ENCODE results near the gene RARB.

The RARB gene

GRCh38 chr3:25448750-25449692 is 21.0 kb downstream of the RARB start:
- no peak for ATAC-seq

GRCh38 chr3:25449857-25450256 is 21.8 kb downstream of the RARB start:
- no peak for ATAC-seq

- ATAC-seq, result no peak
Measured at GRCh38 chr3:25452192-25452591, 24.1 kb downstream of the RARB start.

DNA sequence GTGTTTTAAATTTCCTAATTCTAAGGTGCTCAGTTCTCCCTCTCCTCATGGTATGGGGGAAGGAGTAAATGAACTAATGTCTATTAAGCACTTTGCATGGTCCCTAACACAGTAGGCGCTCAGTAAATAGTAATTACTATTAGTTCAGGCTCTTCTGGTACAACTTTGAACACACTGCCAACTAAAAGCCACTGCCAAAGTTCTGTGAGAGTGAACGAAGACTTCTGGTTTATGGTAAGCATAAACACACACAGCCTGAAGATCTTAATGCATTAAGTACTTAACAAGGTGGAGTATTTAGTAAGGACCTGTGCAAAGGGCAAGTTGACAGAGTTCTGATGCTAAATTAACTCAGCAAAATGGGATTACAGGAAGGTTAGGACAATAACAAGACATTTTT is 24.7 kb downstream of the RARB start:
- ATAC-seq, result no peak

GRCh38 chr3:25453619-25454004 is 25.5 kb downstream of the RARB start:
- no peak for ATAC-seq

DNA sequence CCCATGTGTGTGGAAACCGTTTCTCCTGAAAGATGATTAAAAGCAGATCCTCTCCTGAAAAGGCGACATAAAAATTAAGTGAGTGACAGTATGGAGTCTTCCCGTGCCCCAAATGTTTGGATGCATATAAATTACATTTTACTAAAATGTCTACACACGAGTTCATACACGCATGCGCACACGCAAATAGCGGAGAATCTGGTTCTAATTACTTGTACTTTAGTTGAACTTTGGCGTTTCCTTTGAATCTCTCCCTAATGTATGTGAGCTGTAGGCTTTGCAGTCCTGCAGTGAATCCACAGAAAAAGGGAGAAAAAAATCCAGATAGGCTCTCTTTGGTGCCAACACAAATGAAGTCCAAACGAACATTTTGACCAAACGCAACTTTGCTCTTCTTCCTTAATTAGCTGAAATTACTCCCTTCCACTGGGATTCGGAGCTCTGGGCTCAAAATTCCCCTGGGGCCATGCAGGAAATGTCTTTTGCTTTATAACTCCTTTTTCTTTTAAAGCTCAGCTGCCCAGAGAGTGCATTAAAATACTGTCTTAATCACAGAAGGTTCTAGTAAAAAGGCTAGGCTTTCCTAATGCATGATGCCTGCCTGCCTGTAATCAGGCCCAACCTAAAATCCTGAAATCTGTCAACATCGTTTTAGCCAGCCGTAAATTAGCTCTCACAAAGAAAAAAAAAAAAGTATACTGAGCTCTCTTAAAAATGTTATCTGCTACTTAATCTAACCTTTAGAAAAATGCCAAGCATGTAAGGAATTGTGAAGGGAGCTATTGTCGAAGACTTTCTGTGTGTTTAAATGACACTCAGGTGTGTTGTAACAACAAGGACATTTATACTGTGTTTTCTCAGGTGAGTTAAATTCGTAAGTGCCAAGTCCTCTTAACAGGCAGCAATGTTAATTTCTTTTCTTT is 26.2 kb downstream of the RARB start:
- ATAC-seq, result no peak

GRCh38 chr3:25455441-25456132 is 27.5 kb downstream of the RARB start:
- no peak for ATAC-seq

DNA sequence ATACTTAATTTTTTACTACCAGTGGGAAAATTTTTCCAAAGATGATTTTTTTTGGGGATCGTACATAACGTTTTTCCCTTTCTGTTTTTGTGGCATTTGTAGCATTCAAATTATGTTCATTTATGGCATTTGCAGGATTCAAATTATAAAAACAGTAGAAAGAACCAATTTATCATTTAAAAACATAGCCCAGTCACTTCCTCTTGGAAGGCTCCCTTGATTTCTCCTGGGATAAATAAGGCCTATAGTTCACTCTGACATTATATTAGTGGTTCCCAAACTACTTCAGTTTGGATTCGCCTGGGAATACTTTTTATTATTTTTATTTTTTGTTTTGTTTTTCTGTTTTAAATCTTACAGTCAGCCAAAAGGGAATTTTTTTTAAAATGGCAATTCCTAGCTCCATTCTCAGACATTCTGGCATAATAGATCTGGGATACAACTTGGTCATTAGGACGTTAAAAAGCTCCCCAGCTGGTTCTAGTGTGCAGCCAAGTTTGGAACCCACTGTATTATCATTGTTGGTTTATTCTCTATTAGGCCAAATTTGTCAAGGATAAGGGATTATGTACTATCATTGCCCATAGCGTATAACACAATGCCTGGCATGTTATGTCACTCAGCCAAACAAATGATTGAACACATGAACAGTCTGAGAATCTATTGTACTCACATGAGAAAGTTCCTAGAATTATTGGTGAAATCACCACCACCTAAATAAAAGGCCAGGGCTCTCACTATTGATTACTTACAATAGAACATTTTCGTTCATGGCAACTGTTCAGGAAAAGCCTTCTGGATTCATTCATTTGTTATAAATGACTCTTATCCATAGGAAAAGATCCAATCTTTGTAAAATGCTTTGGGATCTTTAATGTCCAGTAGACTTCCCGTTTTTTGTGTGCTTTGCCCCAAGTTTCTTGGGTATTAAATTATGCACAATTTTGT is 28.9 kb downstream of the RARB start:
- no peak for ATAC-seq

- no peak for ATAC-seq
Measured at GRCh38 chr3:25457671-25458419, 29.8 kb downstream of the RARB start.

DNA sequence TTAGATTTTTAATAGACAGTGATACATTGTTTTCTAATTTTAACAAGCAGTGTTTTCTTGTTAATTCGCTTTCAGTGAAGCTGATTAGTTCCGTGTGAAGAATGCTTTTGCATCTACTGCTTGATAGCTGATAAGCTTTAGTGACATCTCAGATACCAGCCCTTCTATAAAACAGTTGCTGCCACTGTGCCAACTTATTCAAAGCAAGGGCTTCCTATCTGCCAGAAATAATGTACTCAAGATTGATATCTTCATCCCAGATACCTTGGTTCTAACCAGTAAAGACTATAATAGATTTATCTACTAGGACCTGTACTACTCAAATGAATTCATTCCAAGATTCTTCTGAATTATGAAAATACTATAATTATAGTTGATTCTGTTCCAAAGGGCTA is 30.4 kb downstream of the RARB start:
- ATAC-seq, result no peak

DNA sequence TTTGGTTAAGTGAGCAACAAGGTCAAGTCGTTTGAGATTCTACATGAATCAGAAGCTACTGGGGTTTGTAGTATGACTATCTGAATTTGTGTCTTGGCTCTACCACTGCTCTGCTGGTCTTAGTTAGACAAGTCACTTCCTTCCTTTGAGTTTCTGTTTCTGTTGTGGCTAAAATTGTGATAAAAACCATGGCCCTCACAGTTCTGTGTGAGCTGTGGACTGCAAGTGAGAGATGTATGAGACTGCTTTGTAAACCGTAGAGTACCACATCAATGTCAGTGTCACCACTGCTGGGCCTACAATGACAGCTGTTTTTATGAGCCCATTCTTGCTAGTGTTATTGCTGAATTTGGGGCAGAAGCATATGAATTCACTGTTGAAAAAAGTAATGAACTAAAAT is 32.7 kb downstream of the RARB start:
- ATAC-seq, result no peak

DNA sequence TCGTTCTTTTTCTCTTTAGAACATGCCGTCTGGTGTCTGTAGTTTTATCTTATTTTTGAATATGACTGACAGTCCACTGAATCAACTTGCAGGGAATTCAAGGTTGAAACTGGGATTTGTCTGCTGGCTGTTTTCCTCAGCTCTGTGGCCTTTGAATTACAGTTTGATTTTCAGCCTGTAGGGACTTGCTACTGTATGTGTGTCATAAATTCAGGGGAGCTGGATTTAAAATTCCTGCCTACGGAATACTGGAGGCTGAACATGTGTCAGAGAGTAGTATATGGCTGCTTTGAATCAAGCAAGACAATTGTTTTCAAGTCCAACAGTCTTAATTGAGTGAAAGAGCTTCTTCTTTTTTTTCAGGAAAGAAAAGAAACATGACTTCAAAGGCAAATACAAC is 33.9 kb downstream of the RARB start:
- no peak for ATAC-seq

DNA sequence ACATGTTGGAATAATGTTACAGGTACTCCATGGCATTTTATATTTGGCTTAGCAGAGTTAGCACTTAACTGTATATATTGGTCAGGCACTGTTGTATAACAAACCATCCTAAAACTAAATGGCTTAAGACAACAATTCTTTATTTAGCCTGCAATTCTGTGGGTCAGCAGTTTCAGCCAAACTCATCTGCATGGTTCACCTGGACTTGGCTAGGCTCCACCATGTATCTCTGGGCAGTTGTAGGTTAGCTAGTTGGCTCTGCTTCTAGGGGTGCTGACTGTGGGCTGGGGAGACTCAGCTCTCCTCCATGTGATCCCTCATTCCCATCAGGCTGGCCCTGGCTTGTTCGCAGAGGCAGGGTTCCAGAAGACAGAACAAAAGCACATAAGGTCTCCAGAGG is 34.4 kb downstream of the RARB start:
- no peak for ATAC-seq

GRCh38 chr3:25463836-25464418 is 35.9 kb downstream of the RARB start:
- no peak for ATAC-seq

DNA sequence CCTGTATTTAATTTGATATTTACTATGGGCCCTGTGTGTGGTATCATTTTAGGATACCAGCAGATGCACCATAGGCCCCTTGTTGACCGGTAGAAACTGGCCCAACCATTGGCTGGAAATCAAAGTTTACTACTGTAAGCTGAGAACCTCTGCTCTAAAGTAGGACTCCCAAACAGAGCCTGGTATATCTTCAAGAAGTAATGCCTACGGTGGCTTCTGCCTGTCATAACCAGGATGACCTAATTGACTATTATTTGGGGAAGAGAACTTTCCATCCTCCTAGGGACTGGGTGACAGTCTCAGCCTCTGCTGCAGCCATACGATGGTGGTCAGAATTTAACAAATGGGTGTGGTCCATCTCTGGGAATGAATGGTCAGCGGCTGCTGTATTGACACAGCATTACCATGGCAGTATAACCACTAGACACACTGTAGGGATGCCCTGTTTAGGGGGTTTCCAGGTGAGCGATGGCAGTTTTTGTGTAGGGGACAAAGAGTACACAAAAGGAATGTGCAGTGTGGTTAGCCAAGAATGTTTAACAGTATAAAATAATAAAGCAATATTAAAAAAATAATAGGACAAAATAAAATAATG is 37.3 kb downstream of the RARB start:
- ATAC-seq, result no peak

DNA sequence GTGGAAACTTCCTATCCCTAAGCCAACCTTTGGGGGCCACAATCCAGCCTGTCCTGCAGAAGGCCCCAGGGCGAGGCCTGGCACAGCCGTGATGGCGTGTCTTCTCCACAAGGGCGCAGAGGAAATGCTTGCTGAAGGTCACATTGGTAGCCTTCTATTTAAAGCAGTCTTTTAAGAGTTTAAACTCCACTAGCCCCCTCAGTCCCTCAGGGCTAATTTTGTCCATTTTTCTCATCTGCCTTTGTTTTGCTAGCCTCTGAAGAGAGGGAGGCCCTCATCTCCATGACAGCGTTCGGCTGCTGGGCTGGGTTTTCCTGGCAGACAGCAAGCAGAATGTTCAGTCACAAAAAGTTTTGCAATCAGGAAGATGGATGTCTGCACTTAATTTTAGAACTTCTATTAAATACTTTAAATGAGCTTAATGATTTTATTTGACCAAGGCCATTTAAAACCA is 40.8 kb downstream of the RARB start:
- ATAC-seq, result no peak

- no peak for ATAC-seq
Measured at GRCh38 chr3:25469558-25469957, 41.5 kb downstream of the RARB start.

- ATAC-seq, result no peak
Measured at GRCh38 chr3:25471081-25471768, 43.2 kb downstream of the RARB start.

- ATAC-seq, result no peak
Measured at GRCh38 chr3:25472153-25472552, 44.1 kb downstream of the RARB start.

DNA sequence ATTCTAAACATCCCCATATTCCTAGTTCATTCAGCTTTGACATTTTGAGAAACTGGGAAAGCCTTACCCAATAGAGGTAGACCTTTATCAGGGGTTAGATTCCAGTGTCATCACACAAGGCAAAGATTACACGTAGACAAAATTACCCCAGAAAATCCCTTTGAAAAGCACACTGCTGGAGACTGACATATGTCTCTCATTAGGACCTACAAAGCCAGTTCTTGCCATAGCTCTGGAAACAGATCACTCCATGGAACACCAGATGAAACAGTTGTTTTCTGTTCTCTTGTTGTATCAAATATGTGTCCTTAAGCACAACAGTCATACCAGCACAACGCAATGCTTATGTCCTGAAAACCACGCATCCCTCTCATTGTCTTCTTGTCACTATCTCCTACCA is 44.7 kb downstream of the RARB start:
- ATAC-seq, result no peak
